Fibroblast of lung (primary cell): ENCODE measurements around the gene NRCAM. TPM values are rescaled to one million over a fixed set of nuclear protein-coding genes. Genes with fewer than 3 reads are reported as not detected.
A peak's percentile ranks its signal among the peaks of the same experiment; 100 is the strongest.

ENCODE experiments used
- DNase-seq, 2 donors: peaks; one replicate each; pipeline versions ENCODE4 v3.0.0 to v3.0.0-alpha.2; 2010; ENCODE audit warnings: low read depth in 2 of 2
- H2AFZ ChIP-seq: 2 replicates; pipeline ENCODE4 v1.5.1; 2012; ENCODE audit warnings: low read length, control low read depth, inconsistent platforms
- H3K27ac ChIP-seq: 2 replicates; pipeline ENCODE4 v1.5.1; 2011; ENCODE audit warnings: low read length, control low read depth; ENCODE audit not compliant: insufficient read depth
- H3K27me3 ChIP-seq: 2 replicates; pipeline ENCODE4 v1.5.1; 2011; ENCODE audit warnings: mild to moderate bottlenecking, low read length; ENCODE audit not compliant: control insufficient read depth, insufficient read depth
- H3K36me3 ChIP-seq: 2 replicates; pipeline ENCODE4 v1.5.1; 2011; ENCODE audit warnings: low read length; ENCODE audit not compliant: control insufficient read depth, insufficient read depth
- H3K4me1 ChIP-seq: 2 replicates; pipeline ENCODE4 v1.5.1; 2011; ENCODE audit warnings: low read length; ENCODE audit not compliant: control insufficient read depth, insufficient read depth; ENCODE audit errors: extremely low read depth
- H3K4me2 ChIP-seq: 2 replicates; pipeline ENCODE4 v1.5.1; 2011; ENCODE audit warnings: low read length, control low read depth; ENCODE audit not compliant: insufficient read depth; ENCODE audit errors: extremely low read depth
- H3K4me3 ChIP-seq, 4 experiments: fragments of 200-600 bp in 1 of 4; sonication (generic) in 1 of 4; replicated peaks in 1 of 4; 2 replicates each; pipeline ENCODE4 v1.5.1; 2011 to 2016; ENCODE audit warnings: low read length in 4 of 4, low read depth in 3 of 4, mild to moderate bottlenecking in 3 of 4, control low read depth in 2 of 4, inconsistent platforms in 1 of 4, mixed read lengths in 1 of 4; ENCODE audit not compliant: insufficient read depth in 1 of 4; ENCODE audit errors: control extremely low read depth in 1 of 4
- H3K79me2 ChIP-seq: 2 replicates; pipeline ENCODE4 v1.5.1; 2012; ENCODE audit warnings: mild to moderate bottlenecking, low read length, inconsistent platforms; ENCODE audit not compliant: control insufficient read depth, insufficient read depth
- H3K9ac ChIP-seq: 2 replicates; pipeline ENCODE4 v1.5.1; 2011; ENCODE audit warnings: mild to moderate bottlenecking, low read length, control low read depth; ENCODE audit not compliant: insufficient read depth
- H3K9me3 ChIP-seq: 2 replicates; pipeline ENCODE4 v1.5.1; 2012; ENCODE audit warnings: low read depth, low read length; ENCODE audit not compliant: control insufficient read depth, insufficient read depth
- H4K20me1 ChIP-seq: 2 replicates; pipeline ENCODE4 v1.5.1; 2011; ENCODE audit warnings: low read length; ENCODE audit not compliant: control insufficient read depth, insufficient read depth; ENCODE audit errors: extremely low read depth
- CTCF ChIP-seq, 2 donors: IDR thresholded peaks in 1 of 2; conservative IDR thresholded peaks in 1 of 2; 1 replicate in 1 of 2; 2 replicates in 1 of 2; pipeline ENCODE4 v1.5.1; 2011 to 2012; ENCODE audit warnings: low read length in 2 of 2, control low read depth in 1 of 2, inconsistent platforms in 1 of 2, low read depth in 1 of 2, mild to moderate bottlenecking in 1 of 2
- EZH2 ChIP-seq: IDR thresholded peaks from 2 replicates; pipeline ENCODE4 v1.5.1; 2012; ENCODE audit warnings: low read length, control low read depth, mild to moderate bottlenecking; ENCODE audit errors: missing control alignments
- polyA plus RNA-seq, 2 donors: library from polyadenylated mRNA; depleted of rRNA in 1 of 2; stranded (reverse) in 1 of 2; unstranded in 1 of 2; fragments of >200 nt; gene quantifications; 2 replicates each; pipeline ENCODE4 v1.2.1, GENCODE V29; 2011 to 2012; ENCODE audit warnings: missing spikeins in 1 of 2
- total RNA-seq: library from RNA; depleted of rRNA; stranded (reverse); fragments of >200 nt; gene quantifications from 2 replicates; pipeline ENCODE4 v1.2.1, GENCODE V29; 2014

The NRCAM gene
- total and polyA plus RNA-seq, 2 donors (not counting 1 experiment from before 2014, with no cell fraction given), result 2.1 to 2.2 TPM

DNA sequence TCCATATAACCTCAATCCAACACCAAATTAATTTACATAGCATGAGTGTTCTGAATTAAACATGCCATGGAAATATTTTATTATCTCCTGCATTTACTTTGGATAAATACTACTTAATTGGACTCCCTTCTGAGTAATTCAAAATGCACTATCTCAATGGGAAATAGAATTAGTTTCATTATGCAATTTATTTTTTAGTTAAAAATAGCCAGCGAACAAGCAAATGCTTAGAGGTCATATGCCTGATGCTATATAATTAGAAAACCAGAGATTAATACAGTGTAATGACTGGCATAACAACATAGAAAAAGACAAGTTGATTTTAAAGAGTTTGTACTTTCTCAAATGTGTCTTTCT, 165.1 kb downstream of the NRCAM start:
- Histone ChIP-seq H3K79me2 (no peaks in the 10 kb centered on the region), H3K27me3 (no peaks in the 10 kb centered on the region), H4K20me1 (no peaks in the 10 kb centered on the region), H3K4me2 (no peak overlapping the region), H3K9ac (no peak overlapping the region), H3K4me1 (no peaks in the 10 kb centered on the region), H3K4me3 (peak overlapping the region in 1 of 4 experiments; percentile 2), H2AFZ (no peak overlapping the region), H3K9me3 (no peaks in the 10 kb centered on the region), H3K27ac (no peak overlapping the region), H3K36me3 (no peaks in the 10 kb centered on the region)
- no peak for DNase-seq
- no peak for TF ChIP-seq CTCF (conservative IDR thresholded peaks at IDR 0.05 in 1 of 2, IDR thresholded peaks at IDR 0.05 in 1 of 2; ENCODE audit: low read depth in 1 of 2, low read length in 2 of 2)
- TF ChIP-seq EZH2, result no peak

GRCh38 chr7:108290459-108291151, 165.6 kb downstream of the NRCAM start:
- no peak overlapping the region for H3K27ac ChIP-seq
- H3K4me2 ChIP-seq, result no peak overlapping the region
- H3K9me3 ChIP-seq, result no peaks in the 10 kb centered on the region
- no peak overlapping the region for H3K9ac ChIP-seq
- no peak overlapping the region for H2AFZ ChIP-seq
- no peaks in the 10 kb centered on the region for H3K79me2 ChIP-seq
- no peaks in the 10 kb centered on the region for H4K20me1 ChIP-seq
- H3K27me3 ChIP-seq, result no peaks in the 10 kb centered on the region
- no peak for TF ChIP-seq EZH2
- no peak for TF ChIP-seq CTCF (conservative IDR thresholded peaks at IDR 0.05 in 1 of 2, IDR thresholded peaks at IDR 0.05 in 1 of 2; ENCODE audit: low read depth in 1 of 2, low read length in 2 of 2)
- peak overlapping the region in 1 of 4 experiments; percentile 2 for H3K4me3 ChIP-seq
- no peaks in the 10 kb centered on the region for H3K36me3 ChIP-seq
- H3K4me1 ChIP-seq, result no peaks in the 10 kb centered on the region
- DNase-seq, result peak in 1 of 2 donors; percentile 42

DNA sequence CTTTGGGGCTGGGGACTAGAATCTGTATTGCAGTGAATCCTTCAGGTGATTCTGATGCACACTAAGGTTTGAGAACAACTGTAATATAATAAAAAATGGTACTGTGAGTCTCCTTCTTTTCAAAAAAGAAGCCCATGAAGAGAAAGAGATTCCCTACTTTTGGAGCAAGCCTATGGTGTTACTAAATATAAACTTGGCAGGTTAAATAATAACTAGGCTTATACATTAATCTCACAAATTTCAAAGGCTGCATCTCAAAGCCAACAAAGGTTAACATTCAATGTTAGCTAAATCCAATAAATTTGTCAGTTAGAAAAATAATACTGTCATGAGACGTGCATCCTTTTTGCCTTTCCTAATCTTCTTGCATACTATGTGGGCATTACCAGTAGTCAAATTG, 166.4 kb downstream of the NRCAM start:
- Histone ChIP-seq H3K9me3 (no peaks in the 10 kb centered on the region), H3K79me2 (no peaks in the 10 kb centered on the region), H3K36me3 (no peaks in the 10 kb centered on the region), H3K4me1 (no peaks in the 10 kb centered on the region), H4K20me1 (no peaks in the 10 kb centered on the region), H3K27ac (no peak overlapping the region), H3K27me3 (no peaks in the 10 kb centered on the region), H2AFZ (no peak overlapping the region), H3K4me2 (no peak overlapping the region), H3K9ac (no peak overlapping the region), H3K4me3 (no peak overlapping the region)
- TF ChIP-seq CTCF (conservative IDR thresholded peaks at IDR 0.05 in 1 of 2, IDR thresholded peaks at IDR 0.05 in 1 of 2; ENCODE audit: low read depth in 1 of 2, low read length in 2 of 2) (no peak), EZH2 (no peak)
- DNase-seq, result no peak
